HCT116 (cell line): ENCODE results near the gene PARVA. TPM values are rescaled to one million over a fixed set of nuclear protein-coding genes. Genes with fewer than 3 reads are reported as not detected.

ENCODE experiments used
- ATAC-seq: fragments of 200-7000 bp; cut with Tn5 transposase; 2 replicates; pipeline ENCODE4 v1.9.1; 2020; ENCODE audit warnings: mild to moderate bottlenecking, moderate library complexity
- BruUV-seq: library from RNA; stranded (reverse); fragments of 400-500 nt; replicated peaks from 2 replicates; lab custom pipeline; 2021; lab: Mats Ljungman, UMichigan
- CTCF ChIA-PET: fragments of 300-600 bp; sonication (Branson Sonifier 250); formaldehyde crosslinking; loops from one replicate; lab custom pipeline; 2021; ENCODE audit warnings: antibody characterized with exemption; lab: Charles Lee
- POLR2A ChIA-PET: fragments of 300-600, 350-600 bp; sonication (Branson Sonifier 250); formaldehyde crosslinking; loops from one replicate; lab custom pipeline; 2021; ENCODE audit warnings: antibody characterized with exemption; lab: Charles Lee
- RAD21 ChIA-PET, 2 experiments: fragments of 300-600 bp; sonication (Branson Sonifier 250); formaldehyde crosslinking; loops; one replicate each; lab custom pipeline; 2023; ENCODE audit warnings: low total read pairs in 2 of 2; ENCODE audit not compliant: uncharacterized antibody in 2 of 2, unreplicated experiment in 2 of 2, low non-redundant PET in 1 of 2; lab: Charles Lee
- DNase-seq: peaks from one replicate; pipeline ENCODE4 v3.0.0-alpha.2; 2010; ENCODE audit warnings: low read depth, low spot score
- H2AFZ ChIP-seq: fragments of 200-600 bp; shearing (Covaris generic), sonication (generic); 2 replicates; pipeline ENCODE4 v1.6.1; 2017; ENCODE audit warnings: low read depth, mixed run types, mixed read lengths, antibody characterized with exemption, low read length; ENCODE audit not compliant: poor library complexity, severe bottlenecking
- H3K27ac ChIP-seq: 2 replicates; pipeline ENCODE4 v1.5.1; 2012; ENCODE audit warnings: low read depth, low read length
- H3K27me3 ChIP-seq: fragments of 200-600 bp; sonication (generic); 2 replicates; pipeline ENCODE4 v1.6.1; 2016; ENCODE audit warnings: mixed run types, low read length, mixed read lengths; ENCODE audit not compliant: insufficient read depth
- H3K36me3 ChIP-seq, 2 experiments: fragments of 200-500 bp in 1 of 2; fragments of 200-600 bp in 1 of 2; sonication (Bioruptor generic) in 1 of 2; sonication (generic) in 1 of 2; 2 replicates each; pipeline versions ENCODE4 v1.5.1 to v1.6.1; 2014 to 2016; ENCODE audit warnings: low read length in 2 of 2, inconsistent platforms in 1 of 2, mixed read lengths in 1 of 2, mixed run types in 1 of 2; ENCODE audit not compliant: insufficient read depth in 2 of 2, control insufficient read depth in 1 of 2
- H3K4me1 ChIP-seq, 2 experiments: fragments of 200-600 bp in 1 of 2; sonication (generic) in 1 of 2; 2 replicates each; pipeline versions ENCODE4 v1.5.1 to v1.6.1; 2012 to 2017; ENCODE audit warnings: low read length in 2 of 2, inconsistent platforms in 1 of 2, mild to moderate bottlenecking in 1 of 2, mixed read lengths in 1 of 2, mixed run types in 1 of 2, moderate library complexity in 1 of 2; ENCODE audit not compliant: insufficient read depth in 2 of 2, control insufficient read depth in 1 of 2
- H3K4me2 ChIP-seq: fragments of 200-600 bp; sonication (generic); 2 replicates; pipeline ENCODE4 v1.6.1; 2017; ENCODE audit warnings: mixed run types, low read length, mixed read lengths
- H3K4me3 ChIP-seq, 2 experiments: fragments of 200-600 bp in 1 of 2; sonication (generic) in 1 of 2; replicated peaks in 1 of 2; 2 replicates each; pipeline ENCODE4 v1.5.1; 2011 to 2016; ENCODE audit warnings: low read length in 2 of 2, control low read depth in 1 of 2, low read depth in 1 of 2, mild to moderate bottlenecking in 1 of 2, mixed read lengths in 1 of 2, mixed run types in 1 of 2
- H3K79me2 ChIP-seq: fragments of 200-600 bp; sonication (generic); 2 replicates; pipeline ENCODE4 v1.6.1; 2017; ENCODE audit warnings: mild to moderate bottlenecking, mixed run types, low read length, moderate library complexity, mixed read lengths; ENCODE audit not compliant: insufficient read depth
- H3K9ac ChIP-seq: fragments of 200-600 bp; sonication (generic); 2 replicates; pipeline ENCODE4 v1.6.1; 2016; ENCODE audit warnings: low read length, mixed read lengths
- H3K9me2 ChIP-seq: fragments of 200-600 bp; sonication (generic), shearing (Covaris generic); 2 replicates; pipeline ENCODE4 v1.6.1; 2017; ENCODE audit warnings: mixed run types, mild to moderate bottlenecking, moderate library complexity; ENCODE audit not compliant: insufficient read depth
- H3K9me3 ChIP-seq, 2 experiments: fragments of 200-500 bp in 1 of 2; fragments of 200-600 bp in 1 of 2; sonication (Bioruptor generic) in 1 of 2; sonication (generic) in 1 of 2; 2 replicates each; pipeline ENCODE4 v1.6.1; 2014 to 2017; ENCODE audit warnings: low read length in 2 of 2, mixed read lengths in 2 of 2, inconsistent platforms in 1 of 2, low read depth in 1 of 2, mild to moderate bottlenecking in 1 of 2, mixed run types in 1 of 2, moderate library complexity in 1 of 2; ENCODE audit not compliant: control insufficient read depth in 1 of 2, insufficient read depth in 1 of 2
- H4K20me1 ChIP-seq: fragments of 200-600 bp; sonication (generic), shearing (Covaris generic); 2 replicates; pipeline ENCODE4 v1.6.1; 2017; ENCODE audit warnings: mixed run types, mild to moderate bottlenecking, moderate library complexity; ENCODE audit not compliant: insufficient read depth
- CEBPB ChIP-seq: IDR thresholded peaks from 2 replicates; pipeline ENCODE4 v1.6.1; 2012; ENCODE audit warnings: low read depth
- CTCF ChIP-seq, 3 experiments: fragments of 200-600 bp in 1 of 3; sonication (generic) in 1 of 3; IDR thresholded peaks in 2 of 3; conservative IDR thresholded peaks in 1 of 3; 2 replicates each; pipeline ENCODE4 v1.5.1; 2012 to 2017; ENCODE audit warnings: low read depth in 2 of 3, low read length in 2 of 3, antibody characterized with exemption in 1 of 3, borderline replicate concordance in 1 of 3, control low read depth in 1 of 3, mild to moderate bottlenecking in 1 of 3, mixed read lengths in 1 of 3, mixed run types in 1 of 3, moderate library complexity in 1 of 3; ENCODE audit not compliant: insufficient read depth in 1 of 3
- EGR1 ChIP-seq: IDR thresholded peaks from 2 replicates; pipeline ENCODE4 v1.6.1; 2012; ENCODE audit warnings: low read depth
- EZH2 ChIP-seq: fragments of 200-600 bp; sonication (generic); IDR thresholded peaks from 2 replicates; pipeline ENCODE4 v1.6.1; 2017; ENCODE audit warnings: antibody characterized with exemption, mixed run types
- JUND ChIP-seq: IDR thresholded peaks from 2 replicates; pipeline ENCODE4 v1.6.1; 2012
- MAX ChIP-seq: IDR thresholded peaks from 2 replicates; pipeline ENCODE4 v1.6.1; 2012
- POLR2AphosphoS5 ChIP-seq: IDR thresholded peaks from 2 replicates; pipeline ENCODE4 v1.6.1; 2011; ENCODE audit warnings: mild to moderate bottlenecking, low read depth, low read length, moderate library complexity
- SRF ChIP-seq: IDR thresholded peaks from 2 replicates; pipeline ENCODE4 v1.6.1; 2012; ENCODE audit warnings: low read depth
- TCF7L2 ChIP-seq: IDR thresholded peaks from 2 replicates; pipeline ENCODE4 v1.7.0; 2011; ENCODE audit warnings: borderline replicate concordance, inconsistent platforms; ENCODE audit not compliant: insufficient read depth, insufficient read length; ENCODE audit errors: extremely low read depth
- ZBTB33 ChIP-seq: IDR thresholded peaks from 2 replicates; pipeline ENCODE4 v1.6.1; 2011; ENCODE audit warnings: mild to moderate bottlenecking, low read length, moderate library complexity; ENCODE audit not compliant: insufficient replicate concordance; ENCODE audit errors: extremely low read depth
- intact Hi-C: fragments of 100-400 bp; cut with micrococcal nuclease; formaldehyde crosslinking; loops from 2 replicates; pipeline ENCODE4 v1.10.0; 2022
- total RNA-seq: library from RNA; stranded (reverse); gene quantifications from one replicate; pipeline ENCODE4 v1.2.1, GENCODE V29; 2021; ENCODE audit not compliant: unreplicated experiment

PARVA gene
- total RNA-seq, 1 experiment from 2014 or later = 18.4 TPM

GRCh38 chr11:12329169-12329568 is 48.2 kb upstream of the PARVA start:
- no peak overlapping the region for H2AFZ ChIP-seq
- H3K9me2 ChIP-seq = no peaks in the 10 kb centered on the region
- no peak overlapping the region for H3K9ac ChIP-seq
- no TSS peak for BruUV-seq
- DNase-seq = no peak
- no peak overlapping the region for H3K4me3 ChIP-seq
- H4K20me1 ChIP-seq = no peaks in the 10 kb centered on the region
- H3K36me3 ChIP-seq = no peaks in the 10 kb centered on the region
- H3K27ac ChIP-seq = no peak overlapping the region
- CTCF ChIA-PET = no interaction called here
- no peaks in the 10 kb centered on the region for H3K9me3 ChIP-seq
- H3K4me2 ChIP-seq = no peak overlapping the region
- no peak for ATAC-seq
- no peak for TF ChIP-seq CEBPB
- TF ChIP-seq, all 23 proteins: peak for 0
- intact Hi-C loops = loop anchor here (10.0 kb wide), 1 partner anchor 856 kb away; no protein-coding TSS in a partner anchor
- H3K27me3 ChIP-seq = no peaks in the 10 kb centered on the region
- RAD21 ChIA-PET = no interaction called here
- POLR2A ChIA-PET = no interaction called here
- H3K4me1 ChIP-seq = peaks cover 0 to 2% of the 10 kb centered on the region in 2 experiments; a peak in 1 of 4 replicates
- H3K79me2 ChIP-seq = no peaks in the 10 kb centered on the region

- BruUV-seq = no TSS peak
- ATAC-seq (no peak), DNase-seq (no peak)
- no peak overlapping the region for H3K4me3 ChIP-seq
- no peak overlapping the region for H3K4me2 ChIP-seq
- H3K4me1 ChIP-seq = peaks cover 0 to 2% of the 10 kb centered on the region in 2 experiments; a peak in 1 of 4 replicates
- no peaks in the 10 kb centered on the region for H3K9me3 ChIP-seq
- no peaks in the 10 kb centered on the region for H3K27me3 ChIP-seq
- ChIA-PET POLR2A (no interaction called here), RAD21 (interaction anchor here in 1 of 2 experiments (0.6 to 1.9 kb wide), 5 partner anchors 17 to 632 kb away, joined by 3 to 5 read pairs (median 4); no protein-coding TSS in a partner anchor), CTCF (interaction anchor here (2.2 to 2.8 kb wide), 3 partner anchors 41 to 634 kb away, joined by 15 to 23 read pairs (median 21); no protein-coding TSS in a partner anchor)
- no peak overlapping the region for H2AFZ ChIP-seq
- no peaks in the 10 kb centered on the region for H3K9me2 ChIP-seq
- H4K20me1 ChIP-seq = no peaks in the 10 kb centered on the region
- no peak overlapping the region for H3K9ac ChIP-seq
- intact Hi-C loops = loop anchor here (2.0 to 10.0 kb wide), 4 partner anchors 155 to 855 kb away; no protein-coding TSS in a partner anchor
- no peaks in the 10 kb centered on the region for H3K36me3 ChIP-seq
- H3K79me2 ChIP-seq = no peaks in the 10 kb centered on the region
- H3K27ac ChIP-seq = no peak overlapping the region
- no peak for TF ChIP-seq EGR1
- TF ChIP-seq POLR2AphosphoS5 = no peak
- no peak for TF ChIP-seq ZBTB33
- TF ChIP-seq MAX = no peak
- no peak for TF ChIP-seq JUND
- no peak for TF ChIP-seq SRF
- no peak for TF ChIP-seq CEBPB
- no peak for TF ChIP-seq CTCF (IDR thresholded peaks at IDR 0.05 in 2 of 3, conservative IDR thresholded peaks at IDR 0.05 in 1 of 3; ENCODE audit: borderline replicate concordance in 1 of 3, insufficient read depth in 1 of 3, low read depth in 2 of 3, low read length in 2 of 3)
- no peak for TF ChIP-seq EZH2
- TF ChIP-seq TCF7L2 = no peak
These were observed 47.6 kb upstream of the PARVA start for GRCh38 chr11:12329797-12330196.
